Skeletal muscle satellite cell (primary cell): ENCODE measurements around the gene CANT1.
A peak's percentile ranks its signal among the peaks of the same experiment; 100 is the strongest.

Experiments used
- H3K27me3 ChIP-seq: 2 replicates; pipeline ENCODE4 v1.7.0; 2013; ENCODE audit warnings: low read length; ENCODE audit not compliant: control insufficient read depth, insufficient read depth
- H3K36me3 ChIP-seq: 2 replicates; pipeline ENCODE4 v1.7.0; 2013; ENCODE audit warnings: mild to moderate bottlenecking, control low read depth, low read length; ENCODE audit not compliant: insufficient read depth
- H3K4me1 ChIP-seq: 2 replicates; pipeline ENCODE4 v1.7.0; 2013; ENCODE audit warnings: low read length; ENCODE audit not compliant: control insufficient read depth, insufficient read depth
- H3K4me2 ChIP-seq: 2 replicates; pipeline ENCODE4 v1.7.0; 2013; ENCODE audit warnings: mild to moderate bottlenecking, low read length
- H3K4me3 ChIP-seq: 2 replicates; pipeline ENCODE4 v1.7.0; 2013; ENCODE audit warnings: low read length
- H3K9ac ChIP-seq: 2 replicates; pipeline ENCODE4 v1.7.0; 2013; ENCODE audit warnings: mild to moderate bottlenecking, low read depth, low read length, moderate library complexity
- H3K9me3 ChIP-seq: replicated peaks from 2 replicates; pipeline ENCODE4 v1.7.0; 2013; ENCODE audit warnings: mild to moderate bottlenecking, control low read depth, low read length

CANT1 gene

DNA sequence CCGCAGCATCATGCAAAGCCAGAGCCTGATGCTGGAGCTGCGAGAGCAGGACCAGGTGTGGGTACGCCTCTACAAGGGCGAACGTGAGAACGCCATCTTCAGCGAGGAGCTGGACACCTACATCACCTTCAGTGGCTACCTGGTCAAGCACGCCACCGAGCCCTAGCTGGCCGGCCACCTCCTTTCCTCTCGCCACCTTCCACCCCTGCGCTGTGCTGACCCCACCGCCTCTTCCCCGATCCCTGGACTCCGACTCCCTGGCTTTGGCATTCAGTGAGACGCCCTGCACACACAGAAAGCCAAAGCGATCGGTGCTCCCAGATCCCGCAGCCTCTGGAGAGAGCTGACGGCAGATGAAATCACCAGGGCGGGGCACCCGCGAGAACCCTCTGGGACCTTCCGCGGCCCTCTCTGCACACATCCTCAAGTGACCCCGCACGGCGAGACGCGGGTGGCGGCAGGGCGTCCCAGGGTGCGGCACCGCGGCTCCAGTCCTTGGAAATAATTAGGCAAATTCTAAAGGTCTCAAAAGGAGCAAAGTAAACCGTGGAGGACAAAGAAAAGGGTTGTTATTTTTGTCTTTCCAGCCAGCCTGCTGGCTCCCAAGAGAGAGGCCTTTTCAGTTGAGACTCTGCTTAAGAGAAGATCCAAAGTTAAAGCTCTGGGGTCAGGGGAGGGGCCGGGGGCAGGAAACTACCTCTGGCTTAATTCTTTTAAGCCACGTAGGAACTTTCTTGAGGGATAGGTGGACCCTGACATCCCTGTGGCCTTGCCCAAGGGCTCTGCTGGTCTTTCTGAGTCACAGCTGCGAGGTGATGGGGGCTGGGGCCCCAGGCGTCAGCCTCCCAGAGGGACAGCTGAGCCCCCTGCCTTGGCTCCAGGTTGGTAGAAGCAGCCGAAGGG lies 38.6 kb upstream of the CANT1 start:
- Histone ChIP-seq H3K9ac (no peak overlapping the region), H3K9me3 (no peaks in the 10 kb centered on the region), H3K4me2 (no peak overlapping the region), H3K4me3 (no peak overlapping the region), H3K27me3 (peaks cover 39% of the 10 kb centered on the region), H3K36me3 (no peaks in the 10 kb centered on the region), H3K4me1 (peaks cover 8% of the 10 kb centered on the region)

GRCh38 chr17:79047291-79047920 lies 37.8 kb upstream of the CANT1 start:
- Histone ChIP-seq H3K27me3 (peaks cover 39% of the 10 kb centered on the region), H3K4me2 (no peak overlapping the region), H3K4me1 (peaks cover 5% of the 10 kb centered on the region), H3K9me3 (no peaks in the 10 kb centered on the region), H3K36me3 (no peaks in the 10 kb centered on the region), H3K4me3 (no peak overlapping the region), H3K9ac (no peak overlapping the region)

- H3K9me3 ChIP-seq = no peaks in the 10 kb centered on the region
- no peak overlapping the region for H3K4me3 ChIP-seq
- peaks cover 5% of the 10 kb centered on the region for H3K4me1 ChIP-seq
- H3K4me2 ChIP-seq = peak overlapping the region; percentile 6
- H3K9ac ChIP-seq = no peak overlapping the region
- H3K27me3 ChIP-seq = peaks cover 39% of the 10 kb centered on the region
- no peaks in the 10 kb centered on the region for H3K36me3 ChIP-seq
Measured at GRCh38 chr17:79046916-79047280, 37.3 kb upstream of the CANT1 start.

GRCh38 chr17:79046197-79046915 lies 36.8 kb upstream of the CANT1 start:
- Histone ChIP-seq H3K36me3 (no peaks in the 10 kb centered on the region), H3K27me3 (peaks cover 39% of the 10 kb centered on the region), H3K4me3 (no peak overlapping the region), H3K9ac (no peak overlapping the region), H3K4me1 (peaks cover 5% of the 10 kb centered on the region), H3K9me3 (no peaks in the 10 kb centered on the region), H3K4me2 (peak overlapping the region; percentile 6)

DNA sequence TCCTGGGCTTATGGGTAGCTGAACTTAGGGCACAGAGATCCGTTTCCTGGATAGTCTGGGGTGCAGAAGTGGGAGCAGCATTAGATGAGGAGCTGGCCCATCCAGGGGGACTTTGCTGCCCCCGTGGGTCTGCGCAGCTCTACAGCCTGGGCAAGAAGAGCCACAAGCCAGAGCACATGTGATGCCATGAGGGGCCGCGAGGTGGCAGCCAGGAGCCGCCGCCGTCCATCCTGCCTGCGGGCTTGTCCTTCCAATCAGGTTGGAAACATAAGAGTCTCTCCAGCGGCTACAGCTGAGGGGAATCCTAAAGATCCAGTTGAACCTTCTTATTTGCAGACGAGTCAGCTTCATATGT lies 36.3 kb upstream of the CANT1 start:
- Histone ChIP-seq H3K27me3 (peaks cover 39% of the 10 kb centered on the region), H3K9me3 (no peaks in the 10 kb centered on the region), H3K9ac (no peak overlapping the region), H3K4me3 (no peak overlapping the region), H3K4me2 (no peak overlapping the region), H3K36me3 (no peaks in the 10 kb centered on the region), H3K4me1 (peaks cover 5% of the 10 kb centered on the region)

GRCh38 chr17:79045001-79045729 lies 35.6 kb upstream of the CANT1 start:
- Histone ChIP-seq H3K36me3 (no peaks in the 10 kb centered on the region), H3K9me3 (no peaks in the 10 kb centered on the region), H3K4me3 (no peak overlapping the region), H3K4me1 (peaks cover 5% of the 10 kb centered on the region), H3K4me2 (no peak overlapping the region), H3K9ac (no peak overlapping the region), H3K27me3 (peaks cover 39% of the 10 kb centered on the region)

DNA sequence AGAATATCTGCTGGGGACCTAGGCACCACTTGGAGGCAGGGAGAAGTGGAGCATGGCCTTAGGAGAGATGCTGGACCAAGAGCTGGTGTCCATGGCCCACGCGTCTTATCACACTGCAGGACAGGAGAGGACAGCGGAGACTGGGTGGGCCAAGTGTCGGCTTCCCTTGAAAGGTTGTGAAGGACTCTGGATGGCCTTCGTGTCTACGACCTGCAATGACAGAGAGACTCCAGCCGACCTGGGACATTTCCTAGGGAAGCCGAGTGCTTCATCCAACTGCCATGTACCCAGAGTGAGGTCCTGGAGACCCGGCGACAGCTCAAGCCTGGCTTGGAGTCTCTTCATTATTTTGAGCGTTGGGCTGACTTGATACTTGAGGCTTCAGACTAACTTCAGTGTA lies 34.9 kb upstream of the CANT1 start:
- Histone ChIP-seq H3K4me2 (no peak overlapping the region), H3K4me3 (no peak overlapping the region), H3K36me3 (no peaks in the 10 kb centered on the region), H3K27me3 (peaks cover 32% of the 10 kb centered on the region), H3K9ac (no peak overlapping the region), H3K9me3 (no peaks in the 10 kb centered on the region), H3K4me1 (peaks cover 5% of the 10 kb centered on the region)

DNA sequence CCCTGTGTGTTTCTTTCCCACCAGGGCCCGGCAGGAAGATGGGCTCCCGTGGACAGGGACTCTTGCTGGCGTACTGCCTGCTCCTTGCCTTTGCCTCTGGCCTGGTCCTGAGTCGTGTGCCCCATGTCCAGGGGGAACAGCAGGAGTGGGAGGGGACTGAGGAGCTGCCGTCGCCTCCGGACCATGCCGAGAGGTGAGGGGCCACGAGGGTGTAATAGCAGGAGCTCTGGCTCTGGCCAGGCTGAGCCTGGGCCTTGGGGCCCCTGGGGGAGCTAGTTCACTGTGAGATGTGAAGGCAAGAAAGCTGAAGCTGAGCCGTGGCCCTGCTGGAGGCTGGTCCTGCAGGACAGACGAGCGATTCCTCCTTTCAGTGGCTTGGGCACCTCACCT lies 34.4 kb upstream of the CANT1 start:
- Histone ChIP-seq H3K27me3 (peaks cover 29% of the 10 kb centered on the region), H3K36me3 (no peaks in the 10 kb centered on the region), H3K9me3 (no peaks in the 10 kb centered on the region), H3K4me3 (no peak overlapping the region), H3K9ac (no peak overlapping the region), H3K4me1 (peaks cover 9% of the 10 kb centered on the region), H3K4me2 (no peak overlapping the region)

- Histone ChIP-seq H3K4me3 (no peak overlapping the region), H3K4me2 (no peak overlapping the region), H3K36me3 (no peaks in the 10 kb centered on the region), H3K9me3 (no peaks in the 10 kb centered on the region), H3K4me1 (peaks cover 14% of the 10 kb centered on the region), H3K9ac (no peak overlapping the region), H3K27me3 (peaks cover 28% of the 10 kb centered on the region)
Measured at GRCh38 chr17:79043191-79043930, 33.8 kb upstream of the CANT1 start.

GRCh38 chr17:79042421-79043190 lies 33.0 kb upstream of the CANT1 start:
- no peaks in the 10 kb centered on the region for H3K36me3 ChIP-seq
- H3K4me2 ChIP-seq = no peak overlapping the region
- H3K9ac ChIP-seq = no peak overlapping the region
- H3K9me3 ChIP-seq = no peaks in the 10 kb centered on the region
- peaks cover 18% of the 10 kb centered on the region for H3K4me1 ChIP-seq
- H3K4me3 ChIP-seq = no peak overlapping the region
- H3K27me3 ChIP-seq = peaks cover 25% of the 10 kb centered on the region
